Measurements from ENCODE around the gene SRGAP1. TPM values are rescaled to one million over a fixed set of nuclear protein-coding genes. Genes with fewer than 3 reads are reported as not detected.
A peak's percentile ranks its signal among the peaks of the same experiment; 100 is the strongest.

The SRGAP1 gene
- total and polyA plus RNA-seq, 2 experiments from 2014 or later = 13.0 to 29.4 TPM

DNA sequence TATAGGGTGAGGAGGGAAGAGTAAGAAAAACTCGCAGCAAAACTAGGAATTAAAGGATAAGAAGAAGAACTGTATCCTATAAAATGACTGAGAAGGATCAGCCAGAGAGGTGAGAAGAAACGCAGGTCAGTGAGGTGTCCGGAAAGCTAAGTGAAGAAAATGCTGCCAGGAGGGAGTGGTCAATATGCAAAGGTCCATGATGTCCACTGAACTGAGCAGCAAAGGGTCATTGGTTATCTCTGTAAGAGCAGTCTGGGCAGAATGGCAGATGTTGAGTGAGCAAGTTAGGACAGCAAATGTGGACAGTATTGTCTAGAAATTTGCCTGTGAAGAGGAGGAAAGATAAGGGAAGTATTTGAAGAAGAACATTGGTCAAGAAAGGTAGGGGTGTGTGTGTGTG lies 155.4 kb downstream of the SRGAP1 start:
- H4K20me1 ChIP-seq (ENCODE audit: insufficient read depth) = no peaks in the 10 kb centered on the region
- no peak overlapping the region for H3K4me2 ChIP-seq (ENCODE audit: unreplicated experiment)
- no peaks in the 10 kb centered on the region for H3K9me3 ChIP-seq (ENCODE audit: low read depth)
- in situ Hi-C loops (cut with MboI) = no loop called here
- no peak for DNase-seq
- H3K4me3 ChIP-seq = no peak overlapping the region
- H3K4me1 ChIP-seq (ENCODE audit: insufficient read depth) = peaks cover 39% of the 10 kb centered on the region
- TF ChIP-seq EZH2 (IDR thresholded peaks at IDR 0.05; ENCODE audit: insufficient read depth, poor library complexity, severe bottlenecking) (no peak), EZH2phosphoT487 (IDR thresholded peaks at IDR 0.05; ENCODE audit: insufficient read depth, low read depth) (no peak)
- peaks cover 32% of the 10 kb centered on the region for H3F3A ChIP-seq (ENCODE audit: insufficient read depth)
- no peaks in the 10 kb centered on the region for H3K27me3 ChIP-seq (replicated peaks; ENCODE audit: insufficient read depth)
- H2AFZ ChIP-seq = no peak overlapping the region
- H3K9ac ChIP-seq = no peak overlapping the region
- no peaks in the 10 kb centered on the region for H3K9me2 ChIP-seq (ENCODE audit: insufficient read depth)
- 98 to 100% methylated on average over 3 of the region's 3 CpGs for WGBS, 2 experiments (ENCODE audit: low coverage in 1 of 2, low lambda C conversion rate in 2 of 2, missing lambda C conversion rate in 2 of 2)
- H3K27ac ChIP-seq = no peak overlapping the region
- H3K36me3 ChIP-seq (ENCODE audit: low read depth) = peaks cover 33% of the 10 kb centered on the region
- H3K79me2 ChIP-seq (ENCODE audit: insufficient read depth) = peaks cover 75% of the 10 kb centered on the region

DNA sequence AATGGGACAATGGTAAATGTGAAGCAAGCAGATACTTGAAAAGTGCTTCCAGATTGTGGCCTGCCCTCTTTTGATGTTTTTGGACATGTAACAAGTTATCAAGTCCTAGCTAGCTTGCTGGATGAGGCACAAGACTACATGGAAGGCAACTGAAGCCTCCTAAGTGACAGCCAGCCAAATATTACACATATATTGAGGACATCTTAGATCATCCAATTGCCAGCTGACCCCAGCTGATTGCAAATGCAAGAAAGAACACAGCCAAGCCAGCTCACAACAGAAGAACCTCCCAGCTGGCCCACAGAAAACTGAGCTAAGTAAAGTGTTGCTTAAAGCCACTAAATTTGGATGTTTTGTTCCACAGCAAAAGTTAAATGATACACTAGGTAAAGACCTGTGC lies 156.9 kb downstream of the SRGAP1 start:
- no peaks in the 10 kb centered on the region for H3K27me3 ChIP-seq (replicated peaks; ENCODE audit: insufficient read depth)
- TF ChIP-seq EZH2phosphoT487 (IDR thresholded peaks at IDR 0.05; ENCODE audit: insufficient read depth, low read depth) (no peak), EZH2 (IDR thresholded peaks at IDR 0.05; ENCODE audit: insufficient read depth, poor library complexity, severe bottlenecking) (no peak)
- H3K4me1 ChIP-seq (ENCODE audit: insufficient read depth) = peaks cover 40% of the 10 kb centered on the region
- in situ Hi-C loops (cut with MboI) = no loop called here
- H3K79me2 ChIP-seq (ENCODE audit: insufficient read depth) = peaks cover 62% of the 10 kb centered on the region
- H3K9ac ChIP-seq = no peak overlapping the region
- no peak overlapping the region for H3K4me3 ChIP-seq
- no peak overlapping the region for H2AFZ ChIP-seq
- H3K27ac ChIP-seq = no peak overlapping the region
- no peak overlapping the region for H3K4me2 ChIP-seq (ENCODE audit: unreplicated experiment)
- H4K20me1 ChIP-seq (ENCODE audit: insufficient read depth) = no peaks in the 10 kb centered on the region
- H3K36me3 ChIP-seq (ENCODE audit: low read depth) = peaks cover 33% of the 10 kb centered on the region
- peak; percentile 36 for DNase-seq
- H3K9me3 ChIP-seq (ENCODE audit: low read depth) = no peaks in the 10 kb centered on the region
- H3F3A ChIP-seq (ENCODE audit: insufficient read depth) = peaks cover 36% of the 10 kb centered on the region
- H3K9me2 ChIP-seq (ENCODE audit: insufficient read depth) = no peaks in the 10 kb centered on the region

DNA sequence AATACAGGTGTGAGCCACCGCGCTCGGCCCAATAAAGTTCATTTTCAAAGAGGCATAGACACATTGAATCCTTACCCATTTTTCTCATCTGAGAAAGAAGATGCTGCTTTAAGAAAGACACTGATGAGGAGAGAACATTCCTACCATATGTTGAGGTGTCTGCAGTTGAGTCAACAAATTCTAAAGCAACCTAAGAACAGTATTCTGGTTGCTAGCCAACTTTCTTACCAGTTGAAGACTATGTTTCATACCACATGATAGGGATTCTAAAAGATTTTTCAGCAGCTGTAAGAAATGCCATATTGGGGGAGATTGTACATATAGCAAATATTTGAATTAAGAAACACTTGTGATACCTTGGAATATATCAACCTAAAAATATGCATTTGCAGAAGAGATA lies 160.1 kb downstream of the SRGAP1 start:
- no peaks in the 10 kb centered on the region for H4K20me1 ChIP-seq (ENCODE audit: insufficient read depth)
- DNase-seq = peak; percentile 73
- TF ChIP-seq EZH2phosphoT487 (IDR thresholded peaks at IDR 0.05; ENCODE audit: insufficient read depth, low read depth) (no peak), EZH2 (IDR thresholded peaks at IDR 0.05; ENCODE audit: insufficient read depth, poor library complexity, severe bottlenecking) (no peak)
- peak overlapping the region; percentile 5 for H3K4me2 ChIP-seq (ENCODE audit: unreplicated experiment)
- peaks cover 16% of the 10 kb centered on the region for H3K36me3 ChIP-seq (ENCODE audit: low read depth)
- in situ Hi-C loops (cut with MboI) = no loop called here
- WGBS, 2 experiments (ENCODE audit: low coverage in 1 of 2, low lambda C conversion rate in 2 of 2, missing lambda C conversion rate in 2 of 2) = 96 to 98% methylated on average over 3 of the region's 3 CpGs
- no peaks in the 10 kb centered on the region for H3K9me2 ChIP-seq (ENCODE audit: insufficient read depth)
- H3K4me1 ChIP-seq (ENCODE audit: insufficient read depth) = peaks cover 60% of the 10 kb centered on the region
- no peak overlapping the region for H2AFZ ChIP-seq
- H3K27ac ChIP-seq = peak overlapping the region; percentile 37
- H3K27me3 ChIP-seq (replicated peaks; ENCODE audit: insufficient read depth) = no peaks in the 10 kb centered on the region
- H3K79me2 ChIP-seq (ENCODE audit: insufficient read depth) = peaks cover 59% of the 10 kb centered on the region
- no peak overlapping the region for H3K9ac ChIP-seq
- no peak overlapping the region for H3K4me3 ChIP-seq
- no peaks in the 10 kb centered on the region for H3K9me3 ChIP-seq (ENCODE audit: low read depth)
- H3F3A ChIP-seq (ENCODE audit: insufficient read depth) = peaks cover 68% of the 10 kb centered on the region

DNA sequence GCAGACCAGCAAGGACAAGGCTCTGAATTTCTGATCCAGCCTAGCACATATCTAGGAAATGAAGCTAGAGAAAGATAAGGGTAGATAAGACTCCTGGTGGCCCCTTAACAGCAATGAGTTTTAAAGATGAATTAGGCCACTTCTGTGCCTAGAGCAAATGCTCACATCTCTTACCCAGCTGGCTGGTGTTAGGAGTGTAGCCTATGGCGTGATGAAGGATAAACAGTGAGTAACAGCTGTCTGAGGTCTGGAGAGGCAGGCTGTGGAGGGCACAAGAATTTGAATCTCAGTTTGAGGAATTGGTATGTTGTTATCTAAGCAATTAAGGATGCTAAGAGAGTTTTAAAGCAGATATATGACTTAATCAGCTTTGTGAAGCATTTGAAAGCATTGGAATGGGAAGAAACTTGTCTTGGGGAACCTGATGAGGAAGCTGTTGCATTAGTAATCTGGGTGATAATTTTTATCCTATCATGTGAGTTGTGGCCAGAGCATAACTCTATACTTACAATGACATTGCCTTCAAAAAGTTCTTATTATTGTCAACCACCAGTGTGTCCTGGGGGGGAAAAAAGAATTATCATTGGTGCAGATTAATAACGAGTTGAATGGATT lies 161.8 kb downstream of the SRGAP1 start:
- WGBS, 2 experiments (ENCODE audit: low coverage in 1 of 2, low lambda C conversion rate in 2 of 2, missing lambda C conversion rate in 2 of 2) = 47 to 51% methylated on average over 2 of the region's 2 CpGs
- H3K27ac ChIP-seq = peak overlapping the region; percentile 59

More for the DNA sequence above, 161.8 kb downstream of the SRGAP1 start:
- Histone ChIP-seq H3K4me3 (no peak overlapping the region), H4K20me1 (ENCODE audit: insufficient read depth) (no peaks in the 10 kb centered on the region), H3K4me2 (ENCODE audit: unreplicated experiment) (peak overlapping the region; percentile 10), H2AFZ (no peak overlapping the region), H3K9ac (no peak overlapping the region; the same call in 1 of the 2 replicates), H3K36me3 (ENCODE audit: low read depth) (peaks cover 16% of the 10 kb centered on the region), H3K9me3 (ENCODE audit: low read depth) (no peaks in the 10 kb centered on the region), H3F3A (ENCODE audit: insufficient read depth) (peaks cover 85% of the 10 kb centered on the region), H3K27me3 (replicated peaks; ENCODE audit: insufficient read depth) (no peaks in the 10 kb centered on the region), H3K79me2 (ENCODE audit: insufficient read depth) (peaks cover 60% of the 10 kb centered on the region), H3K9me2 (ENCODE audit: insufficient read depth) (no peaks in the 10 kb centered on the region), H3K4me1 (ENCODE audit: insufficient read depth) (peaks cover 75% of the 10 kb centered on the region)
- peak; percentile 71 for DNase-seq
- in situ Hi-C loops (cut with MboI) = no loop called here
- TF ChIP-seq EZH2phosphoT487 (IDR thresholded peaks at IDR 0.05; ENCODE audit: insufficient read depth, low read depth) (no peak), EZH2 (IDR thresholded peaks at IDR 0.05; ENCODE audit: insufficient read depth, poor library complexity, severe bottlenecking) (no peak)
